Measurements from ENCODE around the gene MICU1. TPM values are rescaled to one million over a fixed set of nuclear protein-coding genes. Genes with fewer than 3 reads are reported as not detected.

MICU1 gene
- total RNA-seq, 1 experiment from 2014 or later: 46.9 TPM

DNA sequence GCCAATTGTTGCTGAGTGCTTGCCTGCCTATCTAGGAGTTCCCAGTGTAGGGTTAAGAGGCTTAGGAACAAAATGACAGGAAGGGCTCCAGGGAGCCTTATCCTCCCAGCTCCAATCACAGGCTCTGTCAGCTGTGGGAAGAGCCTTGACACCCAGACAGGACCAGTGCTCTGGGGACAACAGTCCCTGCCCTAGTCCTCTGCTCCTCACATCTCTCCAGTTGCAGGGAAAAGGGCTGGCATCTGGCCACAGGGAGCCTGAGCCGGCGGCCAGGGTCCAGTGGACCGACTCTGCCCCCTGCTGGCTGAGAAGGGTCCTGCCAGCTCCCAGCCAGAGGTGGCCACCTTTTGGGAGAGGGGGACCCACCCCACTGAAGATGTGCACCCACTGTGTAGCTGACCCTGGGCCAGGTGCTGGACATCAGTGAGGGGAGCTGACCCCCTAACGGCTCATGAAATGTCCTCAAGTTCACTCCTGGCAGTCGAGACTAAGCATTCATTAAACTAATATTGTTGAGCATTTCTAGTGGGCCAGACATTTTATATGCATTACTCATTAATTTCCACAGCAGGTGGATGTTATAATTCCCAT, 288.7 kb downstream of the MICU1 start:
- CTCF ChIA-PET: interaction anchor here (0.5 to 1.1 kb wide), 7 partner anchors 13 to 104 kb away, joined by 3 to 8 read pairs (median 4); no protein-coding TSS in a partner anchor
- Histone ChIP-seq H3K9me3 (ENCODE audit: control insufficient read depth, insufficient read depth, low read depth, low read length) (no peaks in the 10 kb centered on the region), H3K4me1 (ENCODE audit: control insufficient read depth, insufficient read depth, low read length) (peaks cover 36% of the 10 kb centered on the region), H3K27me3 (ENCODE audit: control insufficient read depth, insufficient read depth, low read length) (no peaks in the 10 kb centered on the region), H3K4me3 (ENCODE audit: low read depth in 2 of 2, low read length in 2 of 2) (no peak overlapping the region), H3K27ac (ENCODE audit: low read length) (peak overlapping the region; percentile 69), H3K36me3 (ENCODE audit: control insufficient read depth, insufficient read depth, low read length) (peaks cover 5% of the 10 kb centered on the region; the same call in 1 of the 2 replicates)
- POLR2A ChIA-PET: interaction anchor here (0.6 kb wide), 1 partner anchor 450 kb away, joined by 3 read pairs; no protein-coding TSS in a partner anchor
- DNase-seq (ENCODE audit: low read depth, low spot score) (no peak), ATAC-seq (peak; percentile 60)
- TF ChIP-seq, protein P1, sequence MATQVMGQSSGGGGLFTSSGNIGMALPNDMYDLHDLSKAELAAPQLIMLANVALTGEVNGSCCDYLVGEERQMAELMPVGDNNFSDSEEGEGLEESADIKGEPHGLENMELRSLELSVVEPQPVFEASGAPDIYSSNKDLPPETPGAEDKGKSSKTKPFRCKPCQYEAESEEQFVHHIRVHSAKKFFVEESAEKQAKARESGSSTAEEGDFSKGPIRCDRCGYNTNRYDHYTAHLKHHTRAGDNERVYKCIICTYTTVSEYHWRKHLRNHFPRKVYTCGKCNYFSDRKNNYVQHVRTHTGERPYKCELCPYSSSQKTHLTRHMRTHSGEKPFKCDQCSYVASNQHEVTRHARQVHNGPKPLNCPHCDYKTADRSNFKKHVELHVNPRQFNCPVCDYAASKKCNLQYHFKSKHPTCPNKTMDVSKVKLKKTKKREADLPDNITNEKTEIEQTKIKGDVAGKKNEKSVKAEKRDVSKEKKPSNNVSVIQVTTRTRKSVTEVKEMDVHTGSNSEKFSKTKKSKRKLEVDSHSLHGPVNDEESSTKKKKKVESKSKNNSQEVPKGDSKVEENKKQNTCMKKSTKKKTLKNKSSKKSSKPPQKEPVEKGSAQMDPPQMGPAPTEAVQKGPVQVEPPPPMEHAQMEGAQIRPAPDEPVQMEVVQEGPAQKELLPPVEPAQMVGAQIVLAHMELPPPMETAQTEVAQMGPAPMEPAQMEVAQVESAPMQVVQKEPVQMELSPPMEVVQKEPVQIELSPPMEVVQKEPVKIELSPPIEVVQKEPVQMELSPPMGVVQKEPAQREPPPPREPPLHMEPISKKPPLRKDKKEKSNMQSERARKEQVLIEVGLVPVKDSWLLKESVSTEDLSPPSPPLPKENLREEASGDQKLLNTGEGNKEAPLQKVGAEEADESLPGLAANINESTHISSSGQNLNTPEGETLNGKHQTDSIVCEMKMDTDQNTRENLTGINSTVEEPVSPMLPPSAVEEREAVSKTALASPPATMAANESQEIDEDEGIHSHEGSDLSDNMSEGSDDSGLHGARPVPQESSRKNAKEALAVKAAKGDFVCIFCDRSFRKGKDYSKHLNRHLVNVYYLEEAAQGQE (IDR thresholded peaks at IDR 0.05; ENCODE audit: insufficient read depth in 1 of 2, low read depth in 2 of 2, low read length in 1 of 2): 0 out of 4 replicates have a peak, but pooled peaks of 1 of the 2 experiments have one; percentile 17
- TF ChIP-seq CTCF (IDR thresholded peaks at IDR 0.05) (peak; percentile 99), TCF7L2 (IDR thresholded peaks at IDR 0.05; ENCODE audit: low read depth, low read length) (no peak), POLR2AphosphoS5 (IDR thresholded peaks at IDR 0.05; ENCODE audit: low read depth, low read length) (peak; percentile 44; the same call in 1 of the 2 replicates)
- no TSS peak for BruUV-seq (replicated peaks)
- intact Hi-C loops (cut with micrococcal nuclease; ENCODE audit: unreplicated experiment): no loop called here
- in situ Hi-C loops (cut with HindIII; ENCODE audit: low pct_unique_long_range_greater_than_20kb, low sequenced_read_pairs): no loop called here

DNA sequence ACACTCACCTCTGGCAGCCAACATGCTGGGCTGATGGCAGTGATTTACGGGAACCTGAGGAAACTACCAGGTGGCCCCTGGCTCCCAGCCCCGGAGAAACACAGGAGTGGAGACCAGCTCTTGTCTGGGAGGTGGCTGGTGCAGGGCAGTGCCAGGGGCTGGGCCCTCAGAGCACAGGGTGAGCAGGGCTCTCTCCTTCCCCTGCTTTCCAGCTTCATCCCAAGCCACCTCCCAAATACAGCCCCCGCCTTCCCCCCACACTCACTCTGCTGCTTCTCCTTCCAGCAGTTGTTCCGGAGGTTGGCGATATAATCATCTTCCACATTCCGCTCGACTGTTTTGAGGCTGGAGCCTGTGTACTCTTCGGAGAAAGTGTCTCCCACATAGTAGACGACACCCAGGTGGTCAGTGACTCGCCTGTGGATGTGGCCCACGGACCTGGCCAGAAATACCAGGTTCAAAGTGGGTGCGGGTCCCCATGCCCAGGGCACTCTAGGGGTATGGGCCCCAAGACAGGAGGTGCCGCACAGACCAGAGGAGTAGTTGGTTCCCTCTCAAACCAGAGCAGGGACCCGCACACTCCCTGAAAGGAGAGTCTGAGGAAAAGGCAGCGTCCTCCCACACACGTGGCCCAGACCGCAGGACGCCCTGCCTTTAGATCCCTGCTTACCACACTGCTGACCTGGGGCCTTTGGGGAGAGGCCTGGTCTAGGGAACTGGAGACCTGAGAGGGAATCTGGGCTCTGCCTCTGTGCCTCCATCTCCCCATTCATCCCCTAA, 289.4 kb downstream of the MICU1 start:
- ChIA-PET CTCF (interaction anchor here (0.6 kb wide), 1 partner anchor 16 kb away, joined by 5 read pairs; no protein-coding TSS in a partner anchor), POLR2A (no interaction called here)
- Histone ChIP-seq H3K4me3 (ENCODE audit: low read depth in 2 of 2, low read length in 2 of 2) (no peak overlapping the region), H3K9me3 (ENCODE audit: control insufficient read depth, insufficient read depth, low read depth, low read length) (no peaks in the 10 kb centered on the region), H3K27ac (ENCODE audit: low read length) (peak overlapping the region; percentile 69), H3K36me3 (ENCODE audit: control insufficient read depth, insufficient read depth, low read length) (peaks cover 5% of the 10 kb centered on the region; the same call in 1 of the 2 replicates), H3K27me3 (ENCODE audit: control insufficient read depth, insufficient read depth, low read length) (no peaks in the 10 kb centered on the region), H3K4me1 (ENCODE audit: control insufficient read depth, insufficient read depth, low read length) (peaks cover 43% of the 10 kb centered on the region)
- intact Hi-C loops (cut with micrococcal nuclease; ENCODE audit: unreplicated experiment): no loop called here
- TF ChIP-seq, protein P1 (IDR thresholded peaks at IDR 0.05; ENCODE audit: insufficient read depth in 1 of 2, low read depth in 2 of 2, low read length in 1 of 2): no peak
- TF ChIP-seq TCF7L2 (IDR thresholded peaks at IDR 0.05; ENCODE audit: low read depth, low read length) (no peak), POLR2AphosphoS5 (IDR thresholded peaks at IDR 0.05; ENCODE audit: low read depth, low read length) (no peak), CTCF (IDR thresholded peaks at IDR 0.05) (no peak), SIN3A (IDR thresholded peaks at IDR 0.05; ENCODE audit: borderline replicate concordance, insufficient read depth, low read depth, low read length) (no peak)
- in situ Hi-C loops (cut with HindIII; ENCODE audit: low pct_unique_long_range_greater_than_20kb, low sequenced_read_pairs): no loop called here
- ATAC-seq: no peak
- DNase-seq (ENCODE audit: low read depth, low spot score): no peak
- BruUV-seq (replicated peaks): no TSS peak
